CD4-positive, CD25-positive, alpha-beta regulatory T cell (primary cell): Measurements from ENCODE around the gene BOLA3. TPM values are rescaled to one million over a fixed set of nuclear protein-coding genes. Genes with fewer than 3 reads are reported as not detected.

Experiments
- polyA plus RNA-seq, 4 donors: library from polyadenylated mRNA; unstranded; fragments of 300-500 nt; fragmentation: Illumina TruSeq; gene quantifications; one replicate each; pipeline ENCODE4 v1.2.3, GENCODE V29; 2021
- total RNA-seq: library from RNA; stranded (reverse); gene quantifications from one replicate; pipeline ENCODE4 v1.2.3, GENCODE V29; 2022

Gene BOLA3
- total and polyA plus RNA-seq, 5 donors from 2014 or later = 12.1 to 76.4 (median 63.0) TPM

Other genes with a start within 250 kb of the BOLA3 start
- gene DGUOK, start 221.0 kb downstream of the BOLA3 start, total RNA-seq = 43.5 TPM
- gene DGUOK, start 221.0 kb downstream of the BOLA3 start, polyA plus RNA-seq = 100 to 1,000 TPM; 182 to 226 (median 205) TPM
- gene TET3, start 163.0 kb downstream of the BOLA3 start, total RNA-seq = 26.3 TPM
- under 1 TPM; 0.22 to 0.30 (median 0.26) TPM for gene TET3, start 163.0 kb downstream of the BOLA3 start, polyA plus RNA-seq
- gene MOB1A, start 31.0 kb upstream of the BOLA3 start, total RNA-seq = 161 TPM
- gene MOB1A, start 31.0 kb upstream of the BOLA3 start, polyA plus RNA-seq = 100 to 1,000 TPM; 152 to 209 (median 166) TPM
- 48.1 TPM for gene MTHFD2, start 50.7 kb upstream of the BOLA3 start, total RNA-seq
- gene MTHFD2, start 50.7 kb upstream of the BOLA3 start, polyA plus RNA-seq = 10 to 100 TPM; 18.5 to 36.6 (median 26.5) TPM
- 12.7 TPM for gene SLC4A5, start 195.5 kb upstream of the BOLA3 start, total RNA-seq
- gene SLC4A5, start 195.5 kb upstream of the BOLA3 start, polyA plus RNA-seq = under 1 TPM; 0.30 to 0.93 (median 0.62) TPM
- 83.5 TPM for gene DCTN1, start 232.4 kb upstream of the BOLA3 start, total RNA-seq
- gene DCTN1, start 232.4 kb upstream of the BOLA3 start, polyA plus RNA-seq = 10 to 100 TPM; 42.9 to 58.9 (median 47.0) TPM